Inflammatory macrophage treated with lipopolysaccharide for 1 hour (primary cell): ENCODE measurements around the gene PRSS57.

Source experiments
- DNase-seq, 2 donors: peaks; one replicate each; pipeline ENCODE4 v3.0.0-alpha.2; 2020 to 2022

Gene PRSS57

GRCh38 chr19:648904-649801, 46.1 kb downstream of the PRSS57 start:
- DNase-seq, result no peak

DNA sequence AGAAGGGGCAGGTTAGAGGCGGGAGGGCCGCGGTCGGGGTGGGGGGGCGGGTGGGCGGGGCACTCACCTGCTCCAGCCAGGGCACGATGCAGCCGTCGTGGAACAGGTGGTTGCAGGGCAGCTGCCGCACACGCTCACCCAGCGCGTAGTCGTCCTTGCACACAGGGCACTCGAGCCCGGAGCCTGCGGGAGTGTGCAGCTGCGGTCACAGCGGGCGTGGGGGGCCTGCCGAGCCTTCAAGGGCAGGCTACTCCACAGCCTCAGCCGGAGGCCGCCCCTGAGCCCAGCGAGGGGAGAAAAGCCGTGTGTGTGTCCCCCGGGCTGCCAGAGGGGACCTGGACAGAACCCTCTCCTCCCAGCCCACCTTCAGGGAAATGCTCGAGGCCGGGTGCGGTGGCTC, 46.9 kb downstream of the PRSS57 start:
- no peak for DNase-seq

DNA sequence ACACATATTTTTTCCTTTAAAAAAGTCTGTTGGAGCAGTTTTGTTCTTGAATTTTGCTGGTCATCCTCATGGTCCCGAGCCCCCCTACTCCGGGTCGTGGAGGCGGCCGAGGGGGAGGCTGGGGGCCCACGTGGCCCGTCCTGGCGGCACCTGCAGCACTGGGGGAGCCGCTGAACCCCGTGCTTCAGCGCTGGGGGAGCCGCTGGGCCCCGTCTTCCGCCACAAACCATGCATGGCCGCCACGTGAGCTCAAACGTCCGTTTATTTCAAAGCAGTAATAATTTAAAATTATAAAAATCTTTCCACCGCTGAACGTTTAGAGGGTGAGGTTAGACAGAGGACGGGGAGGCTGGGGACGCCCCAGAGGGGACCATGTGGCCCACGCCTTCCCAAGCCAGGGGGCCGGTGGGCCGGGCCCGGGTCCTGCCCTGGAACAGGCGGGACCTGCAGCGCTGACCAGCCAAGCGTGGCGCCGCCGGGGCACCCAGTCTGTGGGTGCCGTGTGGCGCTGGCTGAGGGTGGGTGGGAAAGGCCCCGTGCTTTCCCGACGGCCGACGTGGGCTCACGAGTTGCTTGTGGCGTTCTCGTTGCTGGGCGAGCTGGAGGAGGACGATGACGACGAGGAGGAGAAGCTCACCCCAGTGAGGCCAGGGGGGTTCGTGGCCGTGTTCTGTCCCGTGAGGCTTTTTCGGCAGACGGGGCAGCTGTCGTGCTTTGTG, 47.5 kb downstream of the PRSS57 start:
- no peak for DNase-seq

DNA sequence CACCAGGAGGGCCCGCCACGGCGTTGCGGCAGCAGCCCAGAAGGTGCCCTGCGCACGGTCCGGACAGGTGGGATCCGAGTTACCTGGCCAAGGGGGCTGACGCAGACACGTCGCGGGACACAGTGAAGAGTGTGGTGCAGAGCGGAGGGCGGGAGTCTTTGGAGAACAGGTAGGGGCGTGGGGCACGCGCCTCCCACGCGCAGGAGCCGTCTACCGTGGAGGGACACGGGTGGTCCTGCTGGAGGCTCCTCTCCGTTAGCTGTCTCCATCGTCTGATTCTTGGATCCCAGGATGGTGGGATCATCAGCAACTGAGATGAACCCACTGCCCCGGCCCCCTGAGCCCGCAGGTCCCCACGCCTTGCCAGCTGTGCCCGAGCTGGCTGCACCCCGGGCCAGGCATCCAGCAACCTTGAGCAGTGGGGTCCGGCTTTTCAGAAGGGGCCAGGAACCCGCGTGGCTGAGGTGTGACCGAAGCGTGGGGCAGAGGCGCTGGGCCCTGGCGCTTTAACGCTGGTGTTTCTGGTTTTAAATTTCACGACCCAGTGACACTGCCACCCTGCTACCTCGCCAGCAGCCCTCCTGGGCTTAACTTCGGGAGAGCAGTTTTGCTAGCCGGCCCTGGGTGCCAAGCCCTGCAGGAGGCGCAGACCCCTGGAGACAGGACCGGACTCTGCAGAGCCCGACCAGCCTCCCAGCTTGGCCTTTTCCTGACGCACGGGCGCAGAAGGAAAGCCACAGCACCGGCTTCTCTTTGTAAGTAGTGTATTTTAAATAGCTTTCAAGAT, 48.3 kb downstream of the PRSS57 start:
- DNase-seq, result no peak

DNA sequence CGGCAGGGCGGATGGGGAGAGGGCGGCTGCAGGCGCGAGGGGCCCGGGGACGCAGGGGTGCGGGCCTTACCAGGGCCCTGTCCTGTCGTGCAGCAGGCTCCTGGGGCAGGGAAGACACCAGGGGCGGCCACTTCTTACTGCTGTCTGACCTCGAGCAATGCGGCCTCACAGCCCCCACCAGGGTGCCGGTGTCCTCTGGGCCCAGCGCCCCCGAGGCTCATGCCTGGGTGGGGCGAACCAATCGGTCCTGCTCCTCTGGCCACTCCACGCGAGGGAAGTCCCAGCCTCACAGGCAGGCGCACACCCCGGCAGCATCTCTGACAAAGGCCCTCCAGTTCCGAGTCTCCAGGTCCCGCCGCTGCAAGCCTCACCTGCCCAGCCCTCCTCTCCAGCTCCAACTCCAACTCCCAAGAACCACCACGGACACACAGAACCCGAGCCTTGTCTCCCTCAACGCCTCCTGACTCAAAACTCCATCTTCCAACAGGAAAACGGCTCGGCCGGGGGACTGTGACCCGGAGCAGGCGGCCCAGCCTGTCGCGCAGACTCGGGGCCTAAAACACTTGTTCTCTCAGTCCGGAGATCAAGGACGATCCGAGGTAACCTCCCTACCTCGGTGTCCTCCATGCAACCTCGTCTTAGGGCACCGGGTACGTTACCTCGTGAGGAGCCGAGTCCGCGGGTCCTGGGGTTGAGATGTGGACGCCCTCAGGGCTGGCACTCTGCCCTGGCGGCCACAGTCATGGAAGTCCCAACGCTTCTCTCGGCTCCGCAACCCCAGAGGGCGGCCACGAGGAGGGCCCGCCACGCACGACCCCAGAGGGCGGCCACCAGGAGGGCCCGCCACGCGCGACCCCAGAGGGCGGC, 49.1 kb downstream of the PRSS57 start:
- no peak for DNase-seq

DNA sequence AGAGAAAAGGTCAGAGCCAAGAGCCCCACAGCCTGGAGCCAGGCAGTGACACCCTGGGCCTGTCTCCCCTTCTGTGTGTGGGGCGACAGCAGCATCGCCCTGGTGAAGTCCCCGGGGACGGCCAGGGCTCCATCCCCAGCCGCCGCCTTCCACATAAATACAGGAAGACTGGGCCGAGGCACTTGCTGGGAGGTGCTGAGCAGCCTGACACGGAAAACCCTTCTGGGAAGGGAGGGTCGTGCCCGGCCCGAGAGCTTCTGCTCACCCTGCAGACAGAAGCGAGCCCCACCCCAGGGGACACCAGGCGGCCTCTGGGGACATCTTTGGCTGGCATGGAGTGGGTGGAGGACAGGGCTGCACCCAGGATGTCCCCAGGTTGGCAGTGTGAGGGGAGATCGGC, 50.5 kb downstream of the PRSS57 start:
- no peak for DNase-seq

GRCh38 chr19:644363-644762, 50.9 kb downstream of the PRSS57 start:
- no peak for DNase-seq

GRCh38 chr19:643736-644135, 51.5 kb downstream of the PRSS57 start:
- no peak for DNase-seq

DNA sequence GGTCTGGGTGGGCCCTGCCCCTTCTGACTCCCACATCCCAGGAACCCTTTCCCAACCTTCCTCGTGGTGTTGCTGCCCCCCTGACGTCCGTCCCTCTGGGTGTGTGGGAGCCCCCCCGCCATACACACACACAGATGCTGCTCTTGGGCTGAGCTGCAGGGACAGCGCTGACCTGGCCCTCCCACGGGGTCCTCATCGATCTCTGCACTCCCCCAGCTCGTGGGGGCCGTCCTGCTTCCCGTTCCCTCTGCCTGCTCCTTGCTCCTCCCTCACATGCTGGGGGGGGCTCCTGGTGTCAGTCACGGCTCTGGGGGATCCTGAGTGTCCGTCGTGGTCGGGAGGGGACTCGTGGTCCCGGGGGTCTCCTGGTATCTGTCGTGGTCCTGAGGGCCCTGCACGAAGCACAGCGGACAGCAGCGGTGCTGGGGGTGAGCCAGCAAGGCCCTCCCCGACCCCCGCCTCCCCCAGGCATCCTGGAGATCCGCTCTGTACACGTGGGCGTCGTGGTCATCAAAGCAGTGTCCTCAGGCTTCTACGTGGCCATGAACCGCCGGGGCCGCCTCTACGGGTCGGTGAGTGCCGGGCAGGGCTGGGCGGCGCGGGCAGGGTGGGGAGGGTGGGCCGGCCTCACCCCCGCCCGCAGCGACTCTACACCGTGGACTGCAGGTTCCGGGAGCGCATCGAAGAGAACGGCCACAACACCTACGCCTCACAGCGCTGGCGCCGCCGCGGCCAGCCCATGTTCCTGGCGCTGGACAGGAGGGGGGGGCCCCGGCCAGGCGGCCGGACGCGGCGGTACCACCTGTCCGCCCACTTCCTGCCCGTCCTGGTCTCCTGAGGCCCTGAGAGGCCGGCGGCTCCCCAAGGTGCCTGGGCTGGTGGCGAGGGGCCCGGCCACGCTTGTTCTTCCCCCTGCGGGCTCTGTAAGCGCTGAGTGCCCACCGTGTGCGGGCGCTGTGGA, 52.2 kb downstream of the PRSS57 start:
- DNase-seq, result no peak

DNA sequence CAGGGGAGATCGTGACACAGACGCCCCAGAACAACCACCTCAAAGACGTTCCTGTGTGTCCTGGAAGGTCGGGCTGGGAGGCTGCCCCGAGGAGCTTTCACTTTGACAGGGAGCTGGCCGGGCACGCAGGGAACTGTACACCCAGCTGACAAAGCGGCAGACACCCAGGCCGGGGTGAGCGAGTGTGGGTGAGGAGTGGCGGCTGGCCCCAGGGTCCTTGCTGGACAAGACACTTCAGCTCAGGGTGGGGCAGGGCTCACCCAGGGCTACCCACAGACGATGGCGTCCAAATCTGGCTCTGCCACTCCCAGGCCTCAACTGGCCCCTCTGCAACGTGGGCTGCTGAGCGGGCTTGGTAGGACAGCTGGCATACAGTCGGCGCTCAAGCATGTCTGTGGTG, 53.5 kb downstream of the PRSS57 start:
- no peak for DNase-seq

DNA sequence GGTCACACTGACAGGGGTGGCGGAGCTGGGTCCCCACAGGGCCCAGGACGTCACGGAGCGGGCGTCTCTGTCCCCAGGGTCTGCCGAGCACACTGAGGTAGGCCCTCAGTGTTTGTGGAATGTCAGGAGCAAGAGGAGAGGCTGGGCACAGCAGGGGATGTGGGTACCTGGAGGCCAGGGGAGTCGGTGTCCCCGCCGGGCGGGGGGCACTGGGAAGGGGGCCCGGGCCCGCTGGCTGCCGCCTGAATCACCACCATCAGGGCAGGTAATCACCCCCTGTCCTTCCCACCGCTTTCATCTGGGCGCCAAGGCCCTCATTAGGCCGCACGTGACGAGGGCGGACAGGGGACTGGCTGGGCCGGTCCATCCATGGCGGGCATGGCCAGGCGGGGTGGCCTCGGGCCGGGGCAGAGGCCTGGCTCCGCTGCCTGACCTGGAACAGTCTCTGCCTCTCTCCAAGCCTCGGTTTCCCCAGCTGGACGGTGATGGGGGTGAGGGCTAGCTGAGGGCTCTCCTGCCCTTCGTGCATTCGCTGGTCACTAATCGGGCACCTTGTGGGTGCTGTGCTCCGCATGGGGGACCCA, 54.6 kb downstream of the PRSS57 start:
- DNase-seq, result no peak

GRCh38 chr19:640161-640558, 55.1 kb downstream of the PRSS57 start:
- DNase-seq, result no peak

- DNase-seq, result peak; percentile 84 to 96
Observed at GRCh38 chr19:639253-640160, 55.7 kb downstream of the PRSS57 start, which contains the start of gene FGF22. TSS of gene FGF22 (plus strand) at chr19:639879. CDS start at chr19:639926, 47 bp downstream.

GRCh38 chr19:638906-639252, 56.4 kb downstream of the PRSS57 start:
- no peak for DNase-seq
